ENCODE results near the gene FNDC8.
A peak's percentile ranks its signal among the peaks of the same experiment; 100 is the strongest.
"Not testable (repeated sequence)": the region's sequence is repeated elsewhere in the genome, so short reads cannot be mapped to it uniquely, and the experiment has no call there.

FNDC8 gene

GRCh38 chr17:35121315-35121714 is at the start of gene FNDC8:
FNDC8 (plus strand) TSS chr17:35121615; CDS start chr17:35121694, 79 bp downstream.
- no peak for DNase-seq

GRCh38 chr17:35073183-35073790 is 48.1 kb upstream of the FNDC8 start:
- DNase-seq: no peak

- no peak for DNase-seq
These were observed 47.3 kb upstream of the FNDC8 start for GRCh38 chr17:35073991-35074627.

GRCh38 chr17:35074711-35075707 is 46.4 kb upstream of the FNDC8 start:
- DNase-seq: no peak

- no peak for DNase-seq
These were observed 44.5 kb upstream of the FNDC8 start for GRCh38 chr17:35076874-35077273.

GRCh38 chr17:35079547-35080423 is 41.6 kb upstream of the FNDC8 start:
- no peak for DNase-seq

- no peak for DNase-seq
These were observed 40.9 kb upstream of the FNDC8 start for GRCh38 chr17:35080536-35080935.

GRCh38 chr17:35081638-35082037 is 39.8 kb upstream of the FNDC8 start:
- no peak for DNase-seq

GRCh38 chr17:35082073-35082657 is 39.2 kb upstream of the FNDC8 start:
- DNase-seq: no peak

- DNase-seq: no peak
These were observed 38.3 kb upstream of the FNDC8 start for GRCh38 chr17:35083071-35083470.

GRCh38 chr17:35084987-35085386 is 36.4 kb upstream of the FNDC8 start:
- no peak for DNase-seq

GRCh38 chr17:35086164-35086563 is 35.3 kb upstream of the FNDC8 start:
- no peak for DNase-seq

GRCh38 chr17:35086931-35087573 is 34.4 kb upstream of the FNDC8 start:
- DNase-seq: no peak

GRCh38 chr17:35087731-35088355 is 33.6 kb upstream of the FNDC8 start:
- peak; percentile 27 for DNase-seq

GRCh38 chr17:35088356-35088880 is 33.0 kb upstream of the FNDC8 start:
- DNase-seq: peak; percentile 69

- peak; percentile 92 for DNase-seq
These were observed 32.4 kb upstream of the FNDC8 start for GRCh38 chr17:35088881-35089585.

- peak; percentile 20 for DNase-seq
These were observed 31.7 kb upstream of the FNDC8 start for GRCh38 chr17:35089586-35090296.

GRCh38 chr17:35090707-35091106 is 30.7 kb upstream of the FNDC8 start:
- DNase-seq: not testable (repeated sequence)

GRCh38 chr17:35094902-35095301 is 26.5 kb upstream of the FNDC8 start:
- DNase-seq: no peak

Data from right hindlimb (tissue), 1 donor.